ENCODE results near the gene GSC2. TPM values are rescaled to one million over a fixed set of nuclear protein-coding genes. Genes with fewer than 3 reads are reported as not detected.

Gene GSC2
- total RNA-seq, 3 donors from 2014 or later (not counting 1 experiment from before 2014, with no cell fraction given): not detected

DNA sequence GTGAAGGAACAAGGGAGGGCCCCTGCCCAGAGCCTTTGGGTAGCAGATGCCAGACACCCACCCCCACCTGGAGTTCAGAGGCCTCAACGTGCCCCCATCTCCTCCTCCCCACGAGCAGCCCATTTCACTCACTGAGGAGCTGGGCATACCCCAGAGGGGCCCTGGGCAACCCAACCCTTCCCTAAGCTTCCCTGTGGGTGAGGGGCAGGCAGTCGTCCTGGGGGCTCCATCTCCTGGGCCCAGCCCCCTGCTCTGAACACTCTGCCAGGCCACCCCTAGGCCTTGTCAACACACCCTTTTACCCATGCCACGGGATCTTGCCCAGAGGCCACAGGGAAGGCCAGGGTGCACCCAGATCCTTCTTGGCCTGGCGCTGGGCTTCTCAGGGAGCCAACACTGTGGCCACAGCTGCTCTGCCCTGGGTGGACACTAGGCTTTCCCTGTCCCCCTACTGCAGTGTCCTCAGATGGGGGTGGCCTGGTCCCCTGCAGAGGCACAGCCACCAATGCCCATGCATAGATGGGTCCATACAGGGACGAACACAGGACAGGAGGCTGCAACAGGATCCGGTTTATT is 25.0 kb upstream of the GSC2 start:
- peaks cover 60% of the 10 kb centered on the region for H3K4me1 ChIP-seq (ENCODE audit: control insufficient read depth, insufficient read depth, low read length)
- peaks cover 3% of the 10 kb centered on the region for H3K27me3 ChIP-seq (ENCODE audit: control insufficient read depth, insufficient read depth, low read length)
- Mint-ChIP-seq H3K36me3 (no peaks in the 10 kb centered on the region), H3K27ac (no peak overlapping the region), H3K27me3 (ENCODE audit: low read depth in 2 of 2) (peaks cover 0 to 4% of the 10 kb centered on the region in 2 donors), H3K4me3 (peak overlapping the region; percentile 21), H3K9me3 (no peaks in the 10 kb centered on the region), H3K4me1 (peaks cover 24 to 40% of the 10 kb centered on the region in 2 donors)
- ATAC-seq (no peak), DNase-seq (no peak)
- H3K27ac ChIP-seq (ENCODE audit: low read length): no peak overlapping the region
- intact Hi-C loops (cut with micrococcal nuclease): no loop called here
- H3K9me3 ChIP-seq (ENCODE audit: control insufficient read depth, insufficient read depth, low read length): no peaks in the 10 kb centered on the region
- WGBS (ENCODE audit: insufficient coverage): 81% methylated on average over 7 of the region's 7 CpGs
- H3K36me3 ChIP-seq (ENCODE audit: control insufficient read depth, insufficient read depth, low read length): no peaks in the 10 kb centered on the region
- TF ChIP-seq, protein P1, sequence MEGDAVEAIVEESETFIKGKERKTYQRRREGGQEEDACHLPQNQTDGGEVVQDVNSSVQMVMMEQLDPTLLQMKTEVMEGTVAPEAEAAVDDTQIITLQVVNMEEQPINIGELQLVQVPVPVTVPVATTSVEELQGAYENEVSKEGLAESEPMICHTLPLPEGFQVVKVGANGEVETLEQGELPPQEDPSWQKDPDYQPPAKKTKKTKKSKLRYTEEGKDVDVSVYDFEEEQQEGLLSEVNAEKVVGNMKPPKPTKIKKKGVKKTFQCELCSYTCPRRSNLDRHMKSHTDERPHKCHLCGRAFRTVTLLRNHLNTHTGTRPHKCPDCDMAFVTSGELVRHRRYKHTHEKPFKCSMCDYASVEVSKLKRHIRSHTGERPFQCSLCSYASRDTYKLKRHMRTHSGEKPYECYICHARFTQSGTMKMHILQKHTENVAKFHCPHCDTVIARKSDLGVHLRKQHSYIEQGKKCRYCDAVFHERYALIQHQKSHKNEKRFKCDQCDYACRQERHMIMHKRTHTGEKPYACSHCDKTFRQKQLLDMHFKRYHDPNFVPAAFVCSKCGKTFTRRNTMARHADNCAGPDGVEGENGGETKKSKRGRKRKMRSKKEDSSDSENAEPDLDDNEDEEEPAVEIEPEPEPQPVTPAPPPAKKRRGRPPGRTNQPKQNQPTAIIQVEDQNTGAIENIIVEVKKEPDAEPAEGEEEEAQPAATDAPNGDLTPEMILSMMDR (IDR thresholded peaks at IDR 0.05): no peak
- H3K4me3 ChIP-seq (ENCODE audit: low read length): no peak overlapping the region

DNA sequence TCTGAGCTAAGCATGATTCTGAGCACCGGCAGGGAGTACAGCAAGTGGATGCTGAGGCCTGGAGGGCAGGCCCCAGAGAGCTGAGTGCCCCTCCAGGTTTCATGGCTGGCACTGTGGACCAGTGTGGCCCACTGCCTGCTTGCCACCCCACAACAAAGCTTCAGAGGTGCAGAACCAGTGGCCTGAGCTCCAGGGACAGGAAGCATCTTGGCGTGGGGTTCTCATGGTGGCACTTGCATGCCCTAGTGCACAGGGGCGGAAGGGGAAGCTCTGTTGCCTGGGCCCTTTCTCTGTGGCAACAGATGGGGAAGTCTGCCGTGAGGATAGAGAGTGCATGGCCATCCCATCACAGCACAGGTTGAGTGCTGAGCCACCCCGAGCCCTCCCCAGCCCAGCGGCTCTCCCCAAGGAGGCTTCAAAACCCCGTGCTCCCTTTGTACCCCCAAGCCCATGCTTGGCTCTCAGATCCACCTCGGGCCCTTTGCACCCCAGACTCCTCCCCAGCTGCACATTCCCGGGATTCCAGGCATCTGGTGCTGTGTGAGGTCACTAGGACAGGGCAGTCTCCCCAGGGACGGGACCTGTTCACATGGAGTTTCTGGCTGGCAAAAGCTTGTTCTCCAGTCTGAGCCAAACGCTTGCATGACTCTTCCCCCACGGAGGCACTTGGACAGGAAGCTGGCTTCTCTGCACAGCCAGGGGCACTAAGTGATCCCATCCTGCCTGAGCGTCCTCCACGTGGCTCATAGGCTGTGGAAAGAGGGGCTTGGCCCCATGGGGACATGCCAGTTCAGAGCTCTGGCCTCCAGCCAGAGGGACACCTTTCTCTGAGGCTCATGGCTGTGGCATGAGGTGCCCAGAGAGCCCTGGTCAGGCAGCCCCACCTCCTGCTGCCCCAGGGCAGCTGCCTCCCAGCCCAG is 24.3 kb upstream of the GSC2 start:
- H3K4me1 Mint-ChIP-seq: peaks cover 21 to 36% of the 10 kb centered on the region in 2 donors
- Histone ChIP-seq H3K9me3 (ENCODE audit: control insufficient read depth, insufficient read depth, low read length) (no peaks in the 10 kb centered on the region), H3K36me3 (ENCODE audit: control insufficient read depth, insufficient read depth, low read length) (no peaks in the 10 kb centered on the region), H3K4me1 (ENCODE audit: control insufficient read depth, insufficient read depth, low read length) (peaks cover 60% of the 10 kb centered on the region), H3K4me3 (ENCODE audit: low read length) (no peak overlapping the region), H3K27ac (ENCODE audit: low read length) (no peak overlapping the region), H3K27me3 (ENCODE audit: control insufficient read depth, insufficient read depth, low read length) (peaks cover 10% of the 10 kb centered on the region)
- intact Hi-C loops (cut with micrococcal nuclease): no loop called here
- peaks cover 0 to 7% of the 10 kb centered on the region in 2 donors for H3K27me3 Mint-ChIP-seq (ENCODE audit: low read depth in 2 of 2)
- 62% methylated on average over 14 of the region's 14 CpGs for WGBS (ENCODE audit: insufficient coverage)
- DNase-seq (no peak), ATAC-seq (no peak)
- H3K36me3 Mint-ChIP-seq: no peaks in the 10 kb centered on the region
- no peak overlapping the region for H3K27ac Mint-ChIP-seq
- TF ChIP-seq, protein P1 (IDR thresholded peaks at IDR 0.05): no peak
- H3K4me3 Mint-ChIP-seq: no peak overlapping the region
- no peaks in the 10 kb centered on the region for H3K9me3 Mint-ChIP-seq

DNA sequence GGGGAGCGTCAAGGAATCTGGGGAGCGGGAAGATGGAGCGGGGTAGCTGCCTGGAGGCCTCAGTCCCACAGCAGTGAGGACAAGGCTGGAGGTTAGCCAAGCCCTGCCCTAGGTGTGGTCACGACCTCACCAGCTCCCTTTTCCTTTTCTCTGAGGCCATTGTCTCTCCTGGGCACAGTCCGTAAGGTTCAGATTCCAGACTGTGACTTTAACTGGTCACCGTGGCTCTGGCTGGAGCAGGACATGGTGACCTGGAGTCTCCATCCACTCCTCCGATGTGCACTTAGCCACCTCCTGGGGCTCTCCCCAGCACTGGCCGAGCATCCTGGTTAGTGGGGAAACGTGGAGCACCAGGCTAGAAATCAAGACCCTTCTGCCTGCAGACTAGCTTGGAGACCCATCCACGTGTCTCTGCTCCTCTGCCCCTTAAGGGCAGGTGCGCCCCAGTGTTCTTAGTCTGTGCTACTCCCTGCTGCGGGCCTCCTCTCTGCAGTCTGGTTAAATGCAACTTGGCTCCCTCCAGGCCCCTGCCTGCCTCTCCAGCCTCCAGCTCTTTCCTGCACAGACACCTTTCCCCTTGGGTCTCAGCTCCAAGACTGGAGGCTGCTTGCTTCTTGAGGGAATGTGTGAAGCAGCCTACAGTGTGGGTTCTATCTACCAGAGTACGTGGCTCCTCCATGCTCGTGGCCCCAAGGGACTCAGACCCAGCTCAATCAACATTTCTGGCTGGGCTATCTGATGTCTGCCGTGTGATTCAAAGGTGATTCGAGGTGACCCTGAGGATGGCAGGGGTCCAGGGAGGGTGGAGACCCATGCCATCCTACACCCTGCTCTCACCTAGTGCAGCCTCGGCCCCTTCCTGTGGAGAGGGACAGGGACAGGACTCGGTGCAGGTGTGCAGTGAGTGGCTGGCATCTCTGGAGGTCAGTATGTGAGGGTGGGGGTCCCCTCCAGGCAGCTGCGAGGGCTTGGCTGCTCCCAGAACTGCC is 23.2 kb upstream of the GSC2 start:
- intact Hi-C loops (cut with micrococcal nuclease): no loop called here
- DNase-seq (no peak), ATAC-seq (no peak)
- no peaks in the 10 kb centered on the region for H3K36me3 ChIP-seq (ENCODE audit: control insufficient read depth, insufficient read depth, low read length)
- peaks cover 55% of the 10 kb centered on the region for H3K4me1 ChIP-seq (ENCODE audit: control insufficient read depth, insufficient read depth, low read length)
- 81% methylated on average over 19 of the region's 19 CpGs for WGBS (ENCODE audit: insufficient coverage)
- Mint-ChIP-seq H3K27ac (peak overlapping the region; percentile 79 to 94), H3K36me3 (no peaks in the 10 kb centered on the region), H3K9me3 (no peaks in the 10 kb centered on the region), H3K27me3 (ENCODE audit: low read depth in 2 of 2) (peaks cover 9 to 16% of the 10 kb centered on the region in 2 donors), H3K4me3 (peak overlapping the region; percentile 67), H3K4me1 (peaks cover 18 to 40% of the 10 kb centered on the region in 2 donors)
- H3K9me3 ChIP-seq (ENCODE audit: control insufficient read depth, insufficient read depth, low read length): no peaks in the 10 kb centered on the region
- H3K27me3 ChIP-seq (ENCODE audit: control insufficient read depth, insufficient read depth, low read length): peaks cover 18% of the 10 kb centered on the region
- no peak overlapping the region for H3K4me3 ChIP-seq (ENCODE audit: low read length)
- TF ChIP-seq, protein P1 (IDR thresholded peaks at IDR 0.05): no peak
- no peak overlapping the region for H3K27ac ChIP-seq (ENCODE audit: low read length)

All from natural killer cell (primary cell).